Spinal cord (tissue), 10 donors: Measurements from ENCODE around the gene ALDH3A1. TPM values are rescaled to one million over a fixed set of nuclear protein-coding genes. Genes with fewer than 3 reads are reported as not detected.

Experiments used
- DNase-seq, 6 donors: peaks; one replicate each; pipeline versions ENCODE4 v3.0.0 to v3.0.0-alpha.2; 2013 to 2015; ENCODE audit warnings: low spot score in 6 of 6, low read depth in 4 of 6
- H3K27ac ChIP-seq: one replicate; pipeline ENCODE4 v1.5.1; 2013; ENCODE audit warnings: low read depth, low read length, control low read depth
- H3K27me3 ChIP-seq: one replicate; pipeline ENCODE4 v1.6.1; 2013; ENCODE audit warnings: low read length; ENCODE audit not compliant: control insufficient read depth, insufficient read depth
- H3K36me3 ChIP-seq: one replicate; pipeline ENCODE4 v1.6.1; 2013; ENCODE audit warnings: low read length; ENCODE audit not compliant: control insufficient read depth, insufficient read depth
- H3K4me1 ChIP-seq: one replicate; pipeline ENCODE4 v1.6.1; 2013; ENCODE audit warnings: low read length; ENCODE audit not compliant: control insufficient read depth, insufficient read depth
- H3K4me3 ChIP-seq: one replicate; pipeline ENCODE4 v1.5.1; 2013; ENCODE audit warnings: low read depth, low read length, control low read depth
- H3K9me3 ChIP-seq: one replicate; pipeline ENCODE4 v1.6.1; 2013; ENCODE audit warnings: low read length; ENCODE audit not compliant: control insufficient read depth, insufficient read depth
- WGBS: methylation state at CpG from one replicate; pipeline ENCODE4 v1.1.5; 2013; ENCODE audit warnings: missing lambda C conversion rate; ENCODE audit not compliant: insufficient coverage; 5-methylcytosine and 5-hydroxymethylcytosine counted together
- polyA plus RNA-seq, 2 donors: library from polyadenylated mRNA; unstranded; fragments of 120-200 nt; gene quantifications; one replicate each; pipeline ENCODE4 v1.2.1, GENCODE V29; 2013; ENCODE audit not compliant: insufficient read length in 2 of 2
- total RNA-seq, 2 donors: library from RNA; depleted of rRNA in 1 of 2; stranded (reverse); fragments of 120-200 nt in 1 of 2; fragments of >200 nt in 1 of 2; gene quantifications; one replicate each; pipeline versions ENCODE4 v1.2.3 to v1.2.4, GENCODE V29; 2013 to 2014
- donor health status: healthy.

The ALDH3A1 gene
- total and polyA plus RNA-seq, 4 donors, result 0.20 to 0.51 (median 0.35) TPM

GRCh38 chr17:19723964-19724363, 24.1 kb downstream of the ALDH3A1 start:
- peaks cover 3% of the 10 kb centered on the region for H3K27me3 ChIP-seq
- H3K4me3 ChIP-seq, result no peak overlapping the region
- H3K36me3 ChIP-seq, result no peaks in the 10 kb centered on the region
- 100% methylated on average over 1 of the region's 1 CpG for WGBS
- H3K27ac ChIP-seq, result no peak overlapping the region
- no peak for DNase-seq
- H3K9me3 ChIP-seq, result no peaks in the 10 kb centered on the region
- peaks cover 40% of the 10 kb centered on the region for H3K4me1 ChIP-seq

GRCh38 chr17:19720631-19721426, 27.3 kb downstream of the ALDH3A1 start:
- Histone ChIP-seq H3K27me3 (peaks cover 3% of the 10 kb centered on the region), H3K9me3 (no peaks in the 10 kb centered on the region), H3K27ac (no peak overlapping the region), H3K36me3 (no peaks in the 10 kb centered on the region), H3K4me1 (peaks cover 40% of the 10 kb centered on the region), H3K4me3 (no peak overlapping the region)
- DNase-seq, result no peak
- 61% methylated on average over 8 of the region's 9 CpGs for WGBS

DNA sequence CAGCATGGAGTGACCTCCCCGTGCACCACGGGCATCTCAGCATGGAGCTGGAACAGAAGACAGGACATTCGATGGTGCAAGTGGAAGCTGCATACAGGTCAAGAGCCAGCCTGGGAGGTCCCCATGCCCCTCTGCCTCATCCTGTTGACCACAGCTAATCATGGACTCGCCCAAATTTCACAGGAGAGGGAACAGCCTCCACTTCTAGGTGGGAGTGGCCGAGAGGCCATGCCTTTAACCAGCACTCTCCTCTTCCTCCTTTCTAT, 28.0 kb downstream of the ALDH3A1 start:
- Histone ChIP-seq H3K4me1 (peaks cover 41% of the 10 kb centered on the region), H3K27me3 (peaks cover 3% of the 10 kb centered on the region), H3K4me3 (no peak overlapping the region), H3K27ac (no peak overlapping the region), H3K36me3 (no peaks in the 10 kb centered on the region), H3K9me3 (no peaks in the 10 kb centered on the region)
- no peak for DNase-seq
- 76% methylated on average over 5 of the region's 5 CpGs for WGBS

- WGBS, result 93% methylated on average over 23 of the region's 23 CpGs
- H3K4me3 ChIP-seq, result no peak overlapping the region
- peaks cover 36% of the 10 kb centered on the region for H3K4me1 ChIP-seq
- no peak for DNase-seq
- H3K27ac ChIP-seq, result no peak overlapping the region
- H3K36me3 ChIP-seq, result peaks cover under 1% of the 10 kb centered on the region
- no peaks in the 10 kb centered on the region for H3K9me3 ChIP-seq
- H3K27me3 ChIP-seq, result peaks cover 3% of the 10 kb centered on the region
These were observed 28.5 kb downstream of the ALDH3A1 start for GRCh38 chr17:19719355-19720209.

DNA sequence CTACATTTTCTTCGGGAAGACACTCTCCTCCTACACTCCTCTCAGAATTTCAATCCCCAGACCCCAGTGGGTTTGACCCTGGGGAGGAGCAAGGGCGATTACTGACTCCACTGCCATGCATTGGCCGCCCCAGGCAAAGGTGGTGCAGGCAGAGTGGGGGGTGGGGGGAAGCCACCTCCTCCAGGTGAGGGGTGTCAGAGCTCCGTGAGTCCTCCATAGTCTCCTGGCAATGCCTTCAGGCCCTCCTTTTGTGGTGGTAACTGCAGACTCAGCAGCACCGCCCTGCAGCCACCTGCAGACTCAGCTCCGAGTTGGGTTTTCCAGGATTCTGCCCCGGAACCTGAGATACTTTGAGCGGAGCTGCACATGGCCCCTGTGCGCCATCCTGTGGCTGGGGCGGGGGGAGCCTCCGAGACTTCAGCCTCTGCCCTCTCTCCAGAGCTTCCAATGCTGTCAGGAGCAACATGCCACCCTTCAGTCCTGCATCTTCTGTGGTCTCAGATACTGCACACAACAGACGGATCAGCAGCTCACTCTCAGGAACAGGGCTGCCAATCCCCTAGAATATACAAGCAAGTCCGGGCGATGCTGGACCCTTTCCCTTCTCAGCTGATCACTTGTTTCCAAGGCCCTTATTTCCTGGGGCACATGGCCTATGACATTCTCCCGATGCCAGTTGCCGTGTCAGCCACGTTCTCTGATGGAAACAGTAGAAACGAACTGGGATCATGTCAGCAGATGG, 29.3 kb downstream of the ALDH3A1 start:
- DNase-seq, result no peak
- Histone ChIP-seq H3K27ac (no peak overlapping the region), H3K36me3 (peaks cover 3% of the 10 kb centered on the region), H3K9me3 (no peaks in the 10 kb centered on the region), H3K4me3 (no peak overlapping the region), H3K4me1 (peaks cover 29% of the 10 kb centered on the region), H3K27me3 (no peaks in the 10 kb centered on the region)
- WGBS, result 81% methylated on average over 16 of the region's 18 CpGs

GRCh38 chr17:19718041-19718612, 30.0 kb downstream of the ALDH3A1 start:
- Histone ChIP-seq H3K9me3 (no peaks in the 10 kb centered on the region), H3K4me1 (peaks cover 29% of the 10 kb centered on the region), H3K36me3 (peaks cover 6% of the 10 kb centered on the region), H3K4me3 (no peak overlapping the region), H3K27ac (no peak overlapping the region), H3K27me3 (no peaks in the 10 kb centered on the region)
- no peak for DNase-seq
- WGBS, result 90% methylated on average over 11 of the region's 12 CpGs

DNA sequence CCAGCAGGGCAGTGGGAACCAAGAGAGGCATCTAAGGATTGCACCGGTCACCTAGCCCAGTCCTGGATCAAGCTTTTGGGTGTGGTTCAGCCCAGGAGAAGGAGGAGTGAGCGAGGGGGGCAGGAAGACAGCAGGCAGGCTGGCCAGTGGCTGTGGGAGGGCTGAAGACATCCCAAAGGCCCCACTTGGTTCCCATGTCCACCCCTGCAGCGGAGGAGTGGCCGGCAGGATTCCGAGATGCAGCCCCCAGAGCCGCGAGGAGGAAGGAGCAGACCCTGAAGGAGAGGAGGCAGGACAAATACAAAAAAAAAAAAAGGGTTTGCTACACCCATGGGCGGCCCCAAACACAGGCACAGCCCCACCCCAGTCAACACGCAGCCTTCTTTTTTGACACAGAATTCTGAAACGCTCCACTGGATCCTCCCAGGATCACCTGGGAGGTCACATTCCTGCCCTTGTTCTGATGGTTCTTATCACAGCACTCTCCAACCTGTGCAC, 30.6 kb downstream of the ALDH3A1 start:
- Histone ChIP-seq H3K27me3 (no peaks in the 10 kb centered on the region), H3K27ac (no peak overlapping the region), H3K4me1 (peaks cover 29% of the 10 kb centered on the region), H3K9me3 (no peaks in the 10 kb centered on the region), H3K36me3 (peaks cover 6% of the 10 kb centered on the region), H3K4me3 (no peak overlapping the region)
- no peak for DNase-seq
- WGBS, result 88% methylated on average over 5 of the region's 10 CpGs

DNA sequence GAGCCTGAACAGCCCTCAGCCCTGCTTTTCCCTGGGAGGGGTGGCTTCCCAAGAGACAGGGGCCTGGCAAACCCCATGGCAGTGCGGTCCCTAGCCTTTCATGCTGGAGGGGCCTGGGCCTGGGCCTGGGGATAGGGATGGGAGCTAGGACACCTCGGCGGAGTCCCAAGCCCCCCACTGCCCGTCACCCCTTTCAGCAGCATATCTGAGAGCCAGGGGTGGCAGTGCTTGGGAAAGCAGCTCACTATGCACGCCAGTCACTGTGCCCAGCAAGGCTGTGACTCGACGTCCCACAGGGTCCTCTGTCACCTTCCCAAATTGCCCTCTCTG, 31.1 kb downstream of the ALDH3A1 start:
- Histone ChIP-seq H3K9me3 (no peaks in the 10 kb centered on the region), H3K27ac (no peak overlapping the region), H3K4me1 (peaks cover 29% of the 10 kb centered on the region), H3K27me3 (no peaks in the 10 kb centered on the region), H3K4me3 (no peak overlapping the region), H3K36me3 (peaks cover 6% of the 10 kb centered on the region)
- 93% methylated on average over 4 of the region's 7 CpGs for WGBS
- DNase-seq, result no peak
